HG02884 (cell line): ENCODE data around the gene EPHA4.

ENCODE experiments used
- ATAC-seq: cut with Tn5 transposase; IDR thresholded peaks from one replicate; pipeline ENCODE4 v1.9.1; 2021; ENCODE audit warnings: mild to moderate bottlenecking, moderate library complexity; ENCODE audit not compliant: unreplicated experiment

The EPHA4 gene

GRCh38 chr2:221572219-221572820, at the start of gene EPHA4:
EPHA4 (minus strand) TSS chr2:221572304; CDS start chr2:221572248, 56 bp downstream.
- ATAC-seq = peak; percentile 80

GRCh38 chr2:221618007-221618406, 45.9 kb upstream of the EPHA4 start:
- no peak for ATAC-seq

- ATAC-seq = no peak
Observed at GRCh38 chr2:221616561-221616960, 44.5 kb upstream of the EPHA4 start.

GRCh38 chr2:221614274-221614673, 42.2 kb upstream of the EPHA4 start:
- no peak for ATAC-seq

GRCh38 chr2:221612800-221613199, 40.7 kb upstream of the EPHA4 start:
- no peak for ATAC-seq

GRCh38 chr2:221612161-221612560, 40.1 kb upstream of the EPHA4 start:
- no peak for ATAC-seq

GRCh38 chr2:221610675-221611074, 38.6 kb upstream of the EPHA4 start:
- no peak for ATAC-seq

- ATAC-seq = no peak
Observed at GRCh38 chr2:221610255-221610654, 38.2 kb upstream of the EPHA4 start.

- no peak for ATAC-seq
Observed at GRCh38 chr2:221608442-221608841, 36.3 kb upstream of the EPHA4 start.

GRCh38 chr2:221606424-221606823, 34.3 kb upstream of the EPHA4 start:
- ATAC-seq = no peak

GRCh38 chr2:221605751-221606240, 33.7 kb upstream of the EPHA4 start:
- no peak for ATAC-seq

GRCh38 chr2:221602938-221603337, 30.8 kb upstream of the EPHA4 start:
- ATAC-seq = no peak

- no peak for ATAC-seq
Observed at GRCh38 chr2:221601376-221601775, 29.3 kb upstream of the EPHA4 start.

- ATAC-seq = no peak
Observed at GRCh38 chr2:221600388-221600787, 28.3 kb upstream of the EPHA4 start.

- ATAC-seq = no peak
Observed at GRCh38 chr2:221596192-221596591, 24.1 kb upstream of the EPHA4 start.

GRCh38 chr2:221590861-221591365, 18.8 kb upstream of the EPHA4 start:
- ATAC-seq = no peak

GRCh38 chr2:221589696-221590095, 17.6 kb upstream of the EPHA4 start:
- no peak for ATAC-seq

- no peak for ATAC-seq
Observed at GRCh38 chr2:221588306-221588985, 16.3 kb upstream of the EPHA4 start.

GRCh38 chr2:221581986-221582385, 9.9 kb upstream of the EPHA4 start:
- ATAC-seq = no peak

GRCh38 chr2:221574231-221574570, 2.1 kb upstream of the EPHA4 start:
- ATAC-seq = no peak

- ATAC-seq = peak; percentile 54
Observed at GRCh38 chr2:221573430-221574230, 1.5 kb upstream of the EPHA4 start.
